Measurements from ENCODE around the gene EFL1.
"Not testable (repeated sequence)": the region's sequence is repeated elsewhere in the genome, so short reads cannot be mapped to it uniquely, and the experiment has no call there.

DNA sequence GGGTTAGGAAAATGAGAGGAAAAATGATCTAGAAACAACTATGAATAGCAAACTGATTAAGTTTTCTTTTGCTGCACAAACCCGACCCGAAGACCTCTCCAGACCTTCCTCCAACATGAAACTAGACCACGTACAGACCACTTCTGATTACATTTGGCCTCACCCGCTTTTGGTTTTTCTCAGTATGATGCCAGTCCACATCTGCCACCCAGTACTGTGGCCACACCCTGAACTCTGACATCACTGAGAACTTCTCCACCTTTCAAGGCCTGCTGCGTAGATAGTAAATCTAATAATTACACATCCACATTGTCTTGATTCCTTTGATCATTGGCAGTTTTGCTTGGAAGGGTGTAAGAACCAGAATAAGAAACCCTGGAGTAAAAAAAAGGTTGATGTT is 16.6 kb downstream of the EFL1 start:
- TF ChIP-seq ZNF317 (CRISPR knock-in tag; IDR thresholded peaks at IDR 0.05; ENCODE audit: borderline replicate concordance, low read depth); NFYB (CRISPR knock-in tag; conservative IDR thresholded peaks at IDR 0.05; ENCODE audit: low read depth): not testable (repeated sequence)

Data from WTC11 (cell line).